Measurements from ENCODE around the gene BACE1. TPM values are rescaled to one million over a fixed set of nuclear protein-coding genes. Genes with fewer than 3 reads are reported as not detected.
"Not testable (repeated sequence)": the region's sequence is repeated elsewhere in the genome, so short reads cannot be mapped to it uniquely, and the experiment has no call there.

Gene BACE1
- total RNA-seq, 2 donors from 2014 or later, result 12.4 to 28.4 TPM

- Histone ChIP-seq H3K27me3 (replicated peaks; ENCODE audit: insufficient read depth) (no peaks in the 10 kb centered on the region), H3K9me3 (no peaks in the 10 kb centered on the region), H3K27ac (no peak overlapping the region), H3K4me1 (replicated peaks) (no peaks in the 10 kb centered on the region), H3K36me3 (no peaks in the 10 kb centered on the region), H3K4me3 (no peak overlapping the region)
- no peak for DNase-seq (ENCODE audit: low spot score)
- intact Hi-C loops (cut with DNase I), result no loop called here
- 88% methylated on average over 4 of the region's 4 CpGs for WGBS
- TF ChIP-seq CTCF (IDR thresholded peaks at IDR 0.05) (no peak), POLR2A (IDR thresholded peaks at IDR 0.05) (no peak), POLR2AphosphoS5 (IDR thresholded peaks at IDR 0.05) (no peak)
Observed at GRCh38 chr11:117271208-117271607, 44.8 kb downstream of the BACE1 start.

- no peak for DNase-seq (ENCODE audit: low spot score)
- H3K4me3 ChIP-seq, result no peak overlapping the region
- H3K36me3 ChIP-seq, result no peaks in the 10 kb centered on the region
- intact Hi-C loops (cut with DNase I), result no loop called here
- TF ChIP-seq POLR2AphosphoS5 (IDR thresholded peaks at IDR 0.05), result no peak
- TF ChIP-seq POLR2A (IDR thresholded peaks at IDR 0.05), result no peak
- no peak for TF ChIP-seq CTCF (IDR thresholded peaks at IDR 0.05)
- H3K9me3 ChIP-seq, result no peaks in the 10 kb centered on the region
- 91% methylated on average over 2 of the region's 2 CpGs for WGBS
- no peak overlapping the region for H3K27ac ChIP-seq
- H3K27me3 ChIP-seq (replicated peaks; ENCODE audit: insufficient read depth), result no peaks in the 10 kb centered on the region
- H3K4me1 ChIP-seq (replicated peaks), result no peaks in the 10 kb centered on the region
Observed at GRCh38 chr11:117269856-117270255, 46.2 kb downstream of the BACE1 start.

GRCh38 chr11:117265745-117266144 is 50.3 kb downstream of the BACE1 start:
- H3K4me1 ChIP-seq (replicated peaks), result no peaks in the 10 kb centered on the region
- intact Hi-C loops (cut with DNase I), result no loop called here
- H3K27ac ChIP-seq, result no peak overlapping the region
- no peak overlapping the region for H3K4me3 ChIP-seq
- 81% methylated on average over 2 of the region's 2 CpGs for WGBS
- no peaks in the 10 kb centered on the region for H3K27me3 ChIP-seq (replicated peaks; ENCODE audit: insufficient read depth)
- peaks cover 0 to 6% of the 10 kb centered on the region in 2 donors for H3K36me3 ChIP-seq
- no peak for TF ChIP-seq CTCF (IDR thresholded peaks at IDR 0.05)
- TF ChIP-seq POLR2A (IDR thresholded peaks at IDR 0.05), result no peak
- no peak for TF ChIP-seq POLR2AphosphoS5 (IDR thresholded peaks at IDR 0.05)
- H3K9me3 ChIP-seq, result no peaks in the 10 kb centered on the region
- no peak for DNase-seq (ENCODE audit: low spot score)

GRCh38 chr11:117264624-117265323 is 51.3 kb downstream of the BACE1 start:
- DNase-seq (ENCODE audit: low spot score); H3K27me3 ChIP-seq (replicated peaks; ENCODE audit: insufficient read depth); H3K36me3 ChIP-seq; intact Hi-C loops (cut with DNase I); H3K27ac ChIP-seq; H3K4me1 ChIP-seq (replicated peaks); H3K4me3 ChIP-seq; H3K9me3 ChIP-seq: not testable (repeated sequence)
- 94% methylated on average over 7 of the region's 7 CpGs for WGBS

DNA sequence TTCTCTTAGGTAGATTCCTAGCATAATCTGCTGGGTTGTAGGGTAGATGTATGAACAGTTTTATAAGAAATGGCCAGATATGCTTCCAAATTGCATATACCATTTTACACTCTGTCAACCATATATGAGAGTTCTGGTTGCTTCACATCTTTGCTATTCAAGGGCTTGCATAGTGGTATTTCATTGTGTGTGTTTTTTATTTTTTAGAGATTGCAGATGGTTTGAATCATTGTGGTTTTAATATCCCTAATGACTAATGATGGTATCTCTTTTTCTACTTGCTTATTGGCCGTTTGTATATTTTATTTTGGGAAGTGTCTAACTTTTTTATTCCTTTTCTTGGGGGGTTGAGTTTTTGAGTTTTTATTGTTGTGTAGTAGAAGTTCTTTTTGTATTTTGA is 56.6 kb downstream of the BACE1 start:
- 40% methylated on average over 1 of the region's 1 CpG for WGBS
- Histone ChIP-seq H3K9me3 (no peaks in the 10 kb centered on the region), H3K4me3 (no peak overlapping the region), H3K27me3 (replicated peaks; ENCODE audit: insufficient read depth) (no peaks in the 10 kb centered on the region), H3K4me1 (replicated peaks) (no peaks in the 10 kb centered on the region), H3K36me3 (peaks cover 0 to 6% of the 10 kb centered on the region in 2 donors), H3K27ac (no peak overlapping the region)
- TF ChIP-seq POLR2AphosphoS5 (IDR thresholded peaks at IDR 0.05) (no peak), CTCF (IDR thresholded peaks at IDR 0.05) (no peak), POLR2A (IDR thresholded peaks at IDR 0.05) (no peak)
- no peak for DNase-seq (ENCODE audit: low spot score)
- intact Hi-C loops (cut with DNase I), result no loop called here
